ENCODE measurements around the gene GPC4.

DNA sequence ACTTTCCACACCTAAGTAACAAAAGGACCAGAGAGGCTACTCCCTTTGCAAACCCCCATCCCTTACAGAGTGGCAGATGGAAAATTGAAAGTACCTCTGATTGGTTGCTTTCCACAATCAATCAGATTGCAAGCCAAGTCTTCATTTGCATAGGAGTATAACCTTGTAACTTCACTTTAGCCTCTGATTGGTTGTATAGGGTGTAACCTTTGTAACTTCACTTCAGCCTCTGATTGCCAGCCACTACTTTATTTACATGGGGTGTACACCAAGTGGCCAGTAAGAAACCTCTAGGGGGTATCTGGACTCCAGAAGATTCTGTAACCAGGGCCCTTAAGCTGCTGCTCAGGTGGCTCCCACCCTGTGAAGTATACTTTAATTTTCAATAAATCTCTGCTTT lies 48.6 kb downstream of the GPC4 start:
- TF ChIP-seq, protein P1, sequence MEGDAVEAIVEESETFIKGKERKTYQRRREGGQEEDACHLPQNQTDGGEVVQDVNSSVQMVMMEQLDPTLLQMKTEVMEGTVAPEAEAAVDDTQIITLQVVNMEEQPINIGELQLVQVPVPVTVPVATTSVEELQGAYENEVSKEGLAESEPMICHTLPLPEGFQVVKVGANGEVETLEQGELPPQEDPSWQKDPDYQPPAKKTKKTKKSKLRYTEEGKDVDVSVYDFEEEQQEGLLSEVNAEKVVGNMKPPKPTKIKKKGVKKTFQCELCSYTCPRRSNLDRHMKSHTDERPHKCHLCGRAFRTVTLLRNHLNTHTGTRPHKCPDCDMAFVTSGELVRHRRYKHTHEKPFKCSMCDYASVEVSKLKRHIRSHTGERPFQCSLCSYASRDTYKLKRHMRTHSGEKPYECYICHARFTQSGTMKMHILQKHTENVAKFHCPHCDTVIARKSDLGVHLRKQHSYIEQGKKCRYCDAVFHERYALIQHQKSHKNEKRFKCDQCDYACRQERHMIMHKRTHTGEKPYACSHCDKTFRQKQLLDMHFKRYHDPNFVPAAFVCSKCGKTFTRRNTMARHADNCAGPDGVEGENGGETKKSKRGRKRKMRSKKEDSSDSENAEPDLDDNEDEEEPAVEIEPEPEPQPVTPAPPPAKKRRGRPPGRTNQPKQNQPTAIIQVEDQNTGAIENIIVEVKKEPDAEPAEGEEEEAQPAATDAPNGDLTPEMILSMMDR (IDR thresholded peaks at IDR 0.05) = no peak
- TF ChIP-seq POLR2A (IDR thresholded peaks at IDR 0.05) = no peak
